IMR-90 (cell line): ENCODE measurements around the gene GUF1. TPM values are rescaled to one million over a fixed set of nuclear protein-coding genes. Genes with fewer than 3 reads are reported as not detected.

Experiments
- ATAC-seq: fragments of 200-7000 bp; cut with Tn5 transposase; 2 replicates; pipeline ENCODE4 v1.9.1; 2020; ENCODE audit warnings: low read depth, mild to moderate bottlenecking, moderate library complexity
- BruUV-seq: library from RNA; stranded (reverse); fragments of 400-500 nt; replicated peaks from 2 replicates; lab custom pipeline; 2021; lab: Mats Ljungman, UMichigan
- CTCF ChIA-PET: fragments of 300-600 bp; formaldehyde crosslinking; extraction: SDS; loops from one replicate; lab custom pipeline; 2021; ENCODE audit warnings: antibody characterized with exemption; lab: Yijun Ruan, JAX
- POLR2A ChIA-PET: fragments of 300-600 bp; sonication (Branson Sonifier 250); formaldehyde crosslinking; loops from one replicate; lab custom pipeline; 2022; ENCODE audit warnings: antibody characterized with exemption; ENCODE audit not compliant: unreplicated experiment; lab: Charles Lee
- DNase-seq: peaks from one replicate; pipeline ENCODE4 v3.0.0; 2013
- H2AFZ ChIP-seq: replicated peaks from 2 replicates; pipeline ENCODE3; 2013; ENCODE audit warnings: low read length, mild to moderate bottlenecking; ENCODE audit not compliant: poor library complexity
- H2AK5ac ChIP-seq: 2 replicates; pipeline ENCODE4 v1.6.1; 2013; ENCODE audit warnings: low read depth, low read length, inconsistent platforms
- H2AK9ac ChIP-seq: replicated peaks from 2 replicates; pipeline ENCODE3; 2013; ENCODE audit warnings: mild to moderate bottlenecking, low read depth, low read length, moderate library complexity; ENCODE audit not compliant: poor library complexity
- H2BK120ac ChIP-seq: 2 replicates; pipeline ENCODE4 v1.6.1; 2013; ENCODE audit warnings: low read depth, low read length, inconsistent platforms
- H2BK15ac ChIP-seq: 3 replicates; pipeline ENCODE4 v1.6.1; 2013; ENCODE audit warnings: low read depth, low read length, inconsistent platforms
- H2BK20ac ChIP-seq: 2 replicates; pipeline ENCODE4 v1.6.1; 2013; ENCODE audit warnings: low read depth, mild to moderate bottlenecking, inconsistent platforms, low read length, moderate library complexity
- H2BK5ac ChIP-seq: 2 replicates; pipeline ENCODE4 v1.6.1; 2013; ENCODE audit warnings: mild to moderate bottlenecking, low read depth, low read length, inconsistent platforms; ENCODE audit not compliant: poor library complexity, severe bottlenecking
- H3K14ac ChIP-seq: replicated peaks from 2 replicates; pipeline ENCODE4 v1.6.1; 2013; ENCODE audit warnings: low read depth, low read length, inconsistent platforms
- H3K18ac ChIP-seq: 2 replicates; pipeline ENCODE4 v1.6.1; 2013; ENCODE audit warnings: low read depth, low read length, control low read depth
- H3K23ac ChIP-seq: 2 replicates; pipeline ENCODE4 v1.6.1; 2013; ENCODE audit warnings: low read depth, low read length, inconsistent platforms
- H3K27ac ChIP-seq: 2 replicates; pipeline ENCODE4 v1.5.1; 2013; ENCODE audit warnings: mild to moderate bottlenecking, control low read depth, low read length; ENCODE audit not compliant: insufficient read depth
- H3K27me3 ChIP-seq: 2 replicates; pipeline ENCODE4 v1.6.1; 2013; ENCODE audit warnings: low read length; ENCODE audit not compliant: control insufficient read depth, insufficient read depth
- H3K36me3 ChIP-seq: 2 replicates; pipeline ENCODE4 v1.6.1; 2013; ENCODE audit warnings: low read length, mixed read lengths; ENCODE audit not compliant: control insufficient read depth, insufficient read depth
- H3K4ac ChIP-seq: 2 replicates; pipeline ENCODE4 v1.6.1; 2013; ENCODE audit warnings: low read depth, low read length, inconsistent platforms
- H3K4me1 ChIP-seq: 2 replicates; pipeline ENCODE4 v1.6.1; 2013; ENCODE audit warnings: low read length, mixed read lengths; ENCODE audit not compliant: control insufficient read depth, insufficient read depth
- H3K4me2 ChIP-seq: 2 replicates; pipeline ENCODE4 v1.6.1; 2013; ENCODE audit warnings: low read depth, mild to moderate bottlenecking, control low read depth, low read length, moderate library complexity
- H3K4me3 ChIP-seq: 2 replicates; pipeline ENCODE4 v1.5.1; 2013; ENCODE audit warnings: low read depth, mild to moderate bottlenecking, control low read depth, low read length, moderate library complexity; ENCODE audit not compliant: insufficient read depth
- H3K56ac ChIP-seq: 2 replicates; pipeline ENCODE4 v1.6.1; 2013; ENCODE audit warnings: low read length, inconsistent platforms; ENCODE audit not compliant: insufficient read depth; ENCODE audit errors: extremely low read depth
- H3K79me1 ChIP-seq, 2 experiments: 2 replicates each; pipeline ENCODE4 v1.6.1; 2013; ENCODE audit warnings: low read length in 2 of 2, inconsistent platforms in 1 of 2, low read depth in 1 of 2
- H3K9ac ChIP-seq: 2 replicates; pipeline ENCODE4 v1.6.1; 2013; ENCODE audit warnings: low read depth, low read length, control low read depth
- H3K9me1 ChIP-seq: 2 replicates; pipeline ENCODE4 v1.6.1; 2013; ENCODE audit warnings: low read length, inconsistent platforms; ENCODE audit not compliant: insufficient read depth
- H3K9me3 ChIP-seq: 2 replicates; pipeline ENCODE4 v1.6.1; 2013; ENCODE audit warnings: low read length; ENCODE audit not compliant: control insufficient read depth, insufficient read depth
- H4K20me1 ChIP-seq: 2 replicates; pipeline ENCODE4 v1.6.1; 2013; ENCODE audit warnings: low read length, inconsistent platforms; ENCODE audit not compliant: insufficient read depth
- H4K5ac ChIP-seq: 2 replicates; pipeline ENCODE4 v1.6.1; 2013; ENCODE audit warnings: mild to moderate bottlenecking, low read depth, low read length, control low read depth
- H4K8ac ChIP-seq, 2 experiments: 2 replicates each; pipeline ENCODE4 v1.6.1; 2013; ENCODE audit warnings: low read depth in 2 of 2, low read length in 2 of 2, control low read depth in 1 of 2, inconsistent platforms in 1 of 2
- H4K91ac ChIP-seq: 2 replicates; pipeline ENCODE4 v1.6.1; 2013; ENCODE audit warnings: low read depth, low read length, inconsistent platforms; ENCODE audit not compliant: insufficient read depth
- BHLHE40 ChIP-seq: fragments of 150-350 bp; IDR thresholded peaks from 2 replicates; pipeline ENCODE4 v1.6.1; 2016; ENCODE audit warnings: mild to moderate bottlenecking, low read depth, low read length
- CHD1 ChIP-seq: IDR thresholded peaks from 2 replicates; pipeline ENCODE4 v1.6.1; 2012; ENCODE audit warnings: low read depth, low read length, improper control_type of control experiment
- FOS ChIP-seq: fragments of 150-350 bp; IDR thresholded peaks from 2 replicates; pipeline ENCODE4 v1.6.1; 2016; ENCODE audit warnings: low read depth, low read length
- MAFK ChIP-seq: IDR thresholded peaks from 2 replicates; pipeline ENCODE4 v1.6.1; 2012; ENCODE audit warnings: low read depth, low read length, improper control_type of control experiment
- MAZ ChIP-seq: IDR thresholded peaks from 2 replicates; pipeline ENCODE4 v1.6.1; 2012; ENCODE audit warnings: low read depth, mild to moderate bottlenecking, low read length, improper control_type of control experiment, moderate library complexity, borderline replicate concordance
- NFE2L2 ChIP-seq: fragments of 150-350 bp; IDR thresholded peaks from 2 replicates; pipeline ENCODE4 v1.6.1; 2016; ENCODE audit warnings: low read depth, mild to moderate bottlenecking, low read length
- POLR2A ChIP-seq: IDR thresholded peaks from 2 replicates; pipeline ENCODE4 v1.6.1; 2012; ENCODE audit warnings: mild to moderate bottlenecking, low read depth, low read length
- RAD21 ChIP-seq: IDR thresholded peaks from 2 replicates; pipeline ENCODE4 v1.6.1; 2012; ENCODE audit warnings: low read length, improper control_type of control experiment
- RCOR1 ChIP-seq: IDR thresholded peaks from 2 replicates; pipeline ENCODE4 v1.6.1; 2012; ENCODE audit warnings: mild to moderate bottlenecking, low read length, improper control_type of control experiment; ENCODE audit not compliant: insufficient replicate concordance
- RFX5 ChIP-seq: IDR thresholded peaks from 2 replicates; pipeline ENCODE4 v1.8.0; 2012; ENCODE audit warnings: low read depth, mild to moderate bottlenecking, low read length, moderate library complexity
- SMC3 ChIP-seq: fragments of 150-350 bp; IDR thresholded peaks from 2 replicates; pipeline ENCODE4 v1.6.1; 2016; ENCODE audit warnings: low read depth, mild to moderate bottlenecking, antibody characterized with exemption, low read length, moderate library complexity
- WGBS, 2 experiments: methylation state at CpG; one replicate each; pipeline versions ENCODE4 v1.1.5 to v1.1.7; 2013; ENCODE audit warnings: missing lambda C conversion rate in 2 of 2; ENCODE audit not compliant: insufficient read length in 1 of 2; ENCODE audit errors: extremely low coverage in 2 of 2; 5-methylcytosine and 5-hydroxymethylcytosine counted together
- dilution Hi-C: fragments of 300-500 bp; cut with HindIII; formaldehyde crosslinking; loops from one replicate; pipeline ENCODE4 v1.14.3; 2018; ENCODE audit warnings: low sequenced_read_pairs; ENCODE audit not compliant: unreplicated experiment
- in situ Hi-C: fragments of 300-500 bp; cut with MboI; formaldehyde crosslinking; loops from 3 replicates; pipeline ENCODE4 v1.14.3; 2019; ENCODE audit warnings: low sequenced_read_pairs, inconsistent platforms, mixed read lengths
- intact Hi-C: fragments of 100-400 bp; cut with micrococcal nuclease; formaldehyde crosslinking; loops from 2 replicates; pipeline ENCODE4 v1.10.0; 2022
- polyA plus RNA-seq, 3 experiments: library from polyadenylated mRNA; depleted of rRNA; stranded (reverse); fragments of >200 nt; gene quantifications; 2 replicates each; pipeline ENCODE4 v1.2.3, GENCODE V29; 2012; ENCODE audit warnings: low replicate concordance in 1 of 3
- total RNA-seq: library from RNA; depleted of rRNA; stranded (reverse); fragments of >200 nt; gene quantifications from 2 replicates; pipeline ENCODE4 v1.2.3, GENCODE V29; 2012
- TF ChIP-seq, protein P1 (sequence below): conservative IDR thresholded peaks from 2 replicates; pipeline ENCODE4 v1.5.1; 2012; ENCODE audit warnings: mild to moderate bottlenecking, low read depth, low read length, improper control_type of control experiment
- TF ChIP-seq, protein P2 (sequence below): fragments of 150-350 bp; IDR thresholded peaks from 2 replicates; pipeline ENCODE4 v1.6.1; 2016; ENCODE audit warnings: low read depth, mild to moderate bottlenecking, low read length, moderate library complexity, borderline replicate concordance
- TF ChIP-seq, protein P3 (sequence below): fragments of 150-350 bp; IDR thresholded peaks from 2 replicates; pipeline ENCODE4 v1.6.1; 2017; ENCODE audit warnings: mild to moderate bottlenecking, antibody characterized with exemption, low read length, low read depth

Gene GUF1
- total and polyA plus RNA-seq, 2 of the 4 experiments (the other 2 are of a cell fraction): 9.9 to 10.6 TPM

DNA sequence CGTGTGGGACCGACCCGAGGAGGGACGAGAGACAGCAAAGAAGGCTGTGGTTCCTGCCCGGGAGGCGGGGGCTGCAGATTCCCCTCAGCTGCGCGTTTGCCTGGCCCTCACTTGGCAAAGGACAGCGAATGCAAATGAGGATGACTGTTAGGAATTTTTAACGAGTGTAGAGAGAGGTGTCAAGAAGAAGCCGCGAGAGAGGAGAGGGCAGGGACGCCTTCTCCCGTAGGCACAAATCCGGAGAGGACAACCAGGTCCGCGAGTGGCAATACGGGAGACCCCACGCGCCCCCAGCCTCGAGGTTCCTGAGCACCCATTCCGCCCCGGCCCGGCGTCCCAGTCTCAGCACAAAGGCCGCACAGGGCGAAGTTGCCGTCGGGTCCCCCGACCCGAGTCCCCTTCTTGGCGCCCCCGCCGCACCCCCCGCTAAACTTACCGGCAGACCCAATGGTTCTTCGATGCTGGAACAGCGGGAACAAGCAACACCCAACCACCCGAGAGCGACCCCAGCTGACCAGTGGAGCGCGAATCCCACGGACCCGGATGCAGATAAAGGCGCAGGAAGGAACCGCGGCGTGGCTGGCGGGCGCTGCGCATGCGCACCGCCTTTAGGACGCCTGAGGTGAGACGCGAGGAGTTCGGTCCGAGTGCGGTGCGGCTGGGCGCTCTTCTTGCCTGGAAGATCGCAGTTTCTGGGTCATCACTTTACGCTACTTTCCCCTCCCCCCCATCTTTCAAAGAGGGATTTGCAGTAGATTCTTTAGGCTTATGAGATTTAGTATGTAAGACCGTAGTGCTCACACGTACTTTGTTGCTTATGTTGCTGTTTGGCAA lies 48.0 kb downstream of the GUF1 start, which contains the start of gene GNPDA2:
TSS of gene GNPDA2 (minus strand) at position 519 of the 834 bp plus-strand sequence. CDS start 4,349 bp downstream, outside the sequence.
- H3K27me3 ChIP-seq: no peaks in the 10 kb centered on the region
- in situ Hi-C loops: no loop called here
- ATAC-seq: peak; percentile 95
- TF ChIP-seq NFE2L2 (no peak), MAFK (no peak), RFX5 (no peak), CHD1 (no peak), MAZ (no peak), FOS (no peak), RCOR1 (no peak), RAD21 (no peak), SMC3 (no peak), POLR2A (no peak), BHLHE40 (no peak)
- TF ChIP-seq, protein P1, sequence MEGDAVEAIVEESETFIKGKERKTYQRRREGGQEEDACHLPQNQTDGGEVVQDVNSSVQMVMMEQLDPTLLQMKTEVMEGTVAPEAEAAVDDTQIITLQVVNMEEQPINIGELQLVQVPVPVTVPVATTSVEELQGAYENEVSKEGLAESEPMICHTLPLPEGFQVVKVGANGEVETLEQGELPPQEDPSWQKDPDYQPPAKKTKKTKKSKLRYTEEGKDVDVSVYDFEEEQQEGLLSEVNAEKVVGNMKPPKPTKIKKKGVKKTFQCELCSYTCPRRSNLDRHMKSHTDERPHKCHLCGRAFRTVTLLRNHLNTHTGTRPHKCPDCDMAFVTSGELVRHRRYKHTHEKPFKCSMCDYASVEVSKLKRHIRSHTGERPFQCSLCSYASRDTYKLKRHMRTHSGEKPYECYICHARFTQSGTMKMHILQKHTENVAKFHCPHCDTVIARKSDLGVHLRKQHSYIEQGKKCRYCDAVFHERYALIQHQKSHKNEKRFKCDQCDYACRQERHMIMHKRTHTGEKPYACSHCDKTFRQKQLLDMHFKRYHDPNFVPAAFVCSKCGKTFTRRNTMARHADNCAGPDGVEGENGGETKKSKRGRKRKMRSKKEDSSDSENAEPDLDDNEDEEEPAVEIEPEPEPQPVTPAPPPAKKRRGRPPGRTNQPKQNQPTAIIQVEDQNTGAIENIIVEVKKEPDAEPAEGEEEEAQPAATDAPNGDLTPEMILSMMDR: peak; percentile 27; the same call in 1 of the 2 replicates
- TF ChIP-seq, protein P2, sequence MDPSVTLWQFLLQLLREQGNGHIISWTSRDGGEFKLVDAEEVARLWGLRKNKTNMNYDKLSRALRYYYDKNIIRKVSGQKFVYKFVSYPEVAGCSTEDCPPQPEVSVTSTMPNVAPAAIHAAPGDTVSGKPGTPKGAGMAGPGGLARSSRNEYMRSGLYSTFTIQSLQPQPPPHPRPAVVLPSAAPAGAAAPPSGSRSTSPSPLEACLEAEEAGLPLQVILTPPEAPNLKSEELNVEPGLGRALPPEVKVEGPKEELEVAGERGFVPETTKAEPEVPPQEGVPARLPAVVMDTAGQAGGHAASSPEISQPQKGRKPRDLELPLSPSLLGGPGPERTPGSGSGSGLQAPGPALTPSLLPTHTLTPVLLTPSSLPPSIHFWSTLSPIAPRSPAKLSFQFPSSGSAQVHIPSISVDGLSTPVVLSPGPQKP: no peak
- TF ChIP-seq, protein P3, sequence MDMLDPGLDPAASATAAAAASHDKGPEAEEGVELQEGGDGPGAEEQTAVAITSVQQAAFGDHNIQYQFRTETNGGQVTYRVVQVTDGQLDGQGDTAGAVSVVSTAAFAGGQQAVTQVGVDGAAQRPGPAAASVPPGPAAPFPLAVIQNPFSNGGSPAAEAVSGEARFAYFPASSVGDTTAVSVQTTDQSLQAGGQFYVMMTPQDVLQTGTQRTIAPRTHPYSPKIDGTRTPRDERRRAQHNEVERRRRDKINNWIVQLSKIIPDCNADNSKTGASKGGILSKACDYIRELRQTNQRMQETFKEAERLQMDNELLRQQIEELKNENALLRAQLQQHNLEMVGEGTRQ: peak; percentile 82

More for the DNA sequence above, 48.0 kb downstream of the GUF1 start, which contains the start of gene GNPDA2:
- Histone ChIP-seq H3K4me1 (no peaks in the 10 kb centered on the region), H3K9ac (peak within 1 kb of the TSS; percentile 77), H3K9me3 (no peaks in the 10 kb centered on the region), H2AK9ac (no peak within 1 kb of the TSS), H3K4ac (peak within 1 kb of the TSS; percentile 41), H3K4me3 (peak within 1 kb of the TSS; percentile 95), H3K18ac (peak within 1 kb of the TSS; percentile 10), H4K20me1 (no peaks in the 10 kb centered on the region), H3K79me1 (peaks cover 0 to 18% of the 10 kb centered on the region in 2 experiments; a peak in 2 of 4 replicates), H3K27ac (peak within 1 kb of the TSS; percentile 76), H3K9me1 (0 out of 2 replicates have a peak, but pooled peaks cover 6% of the 10 kb centered on the region), H3K4me2 (peak within 1 kb of the TSS; percentile 94), H2BK120ac (peak within 1 kb of the TSS; percentile 11; the same call in 1 of the 2 replicates), H4K91ac (peak within 1 kb of the TSS; percentile 57; the same call in 1 of the 2 replicates), H2BK15ac (no peak within 1 kb of the TSS), H3K14ac (peak within 1 kb of the TSS; percentile 61), H2AFZ (peak within 1 kb of the TSS; percentile 96), H4K5ac (peak within 1 kb of the TSS; percentile 50), H2AK5ac (peak within 1 kb of the TSS; percentile 26; the same call in 1 of the 2 replicates), H4K8ac (peak within 1 kb of the TSS; percentile 89 to 90), H2BK5ac (peak within 1 kb of the TSS; percentile 36), H3K56ac (peak within 1 kb of the TSS; percentile 77; the same call in 1 of the 2 replicates), H3K36me3 (no peaks in the 10 kb centered on the region), H3K23ac (peak within 1 kb of the TSS; percentile 83; the same call in 1 of the 2 replicates), H2BK20ac (no peak within 1 kb of the TSS)
- peak; percentile 89 for DNase-seq
- BruUV-seq: no TSS peak
- 0% methylated on average over 18 of the region's 65 CpGs; no CpG with 5 or more reads in 1 of the 2 experiments for WGBS, 2 experiments
- intact Hi-C loops: no loop called here
- ChIA-PET CTCF (interaction anchor here (1.0 kb wide), 1 partner anchor 12 kb away, joined by 4 read pairs; no protein-coding TSS in a partner anchor), POLR2A (no interaction called here)
- dilution Hi-C loops: no loop called here
